ENCODE measurements around the gene RPS15A.

GRCh38 chr16:18805257-18805773 lies 15.2 kb upstream of the RPS15A start:
- TF ChIP-seq CTCF (IDR thresholded peaks at IDR 0.05; ENCODE audit: insufficient read depth, low read length, poor library complexity, severe bottlenecking) (no peak), EZH2phosphoT487 (conservative IDR thresholded peaks at IDR 0.05; ENCODE audit: low read length) (no peak)
